Neutrophil (primary cell): ENCODE data around the gene ZFP64.

Source experiments
- H3K27ac ChIP-seq: fragments of 200-600 bp; sonication (generic); 2 replicates; pipeline ENCODE4 v1.5.1; 2016; ENCODE audit warnings: mild to moderate bottlenecking, moderate library complexity
- H3K27me3 ChIP-seq: fragments of 200-600 bp; sonication (generic); 2 replicates; pipeline ENCODE4 v1.6.0; 2016; ENCODE audit warnings: mild to moderate bottlenecking
- H3K36me3 ChIP-seq: fragments of 200-600 bp; sonication (generic); 2 replicates; pipeline ENCODE4 v1.5.1; 2017
- H3K4me1 ChIP-seq, 2 experiments: fragments of 200-600 bp in 1 of 2; sonication (generic) in 1 of 2; 1 replicate in 1 of 2; 2 replicates in 1 of 2; pipeline versions ENCODE4 v1.5.1 to v1.6.1; 2013 to 2016; ENCODE audit warnings: low read depth in 1 of 2, low read length in 1 of 2, mild to moderate bottlenecking in 1 of 2, moderate library complexity in 1 of 2; ENCODE audit not compliant: control insufficient read depth in 1 of 2, insufficient read depth in 1 of 2
- H3K4me3 ChIP-seq, 2 experiments: fragments of 200-600 bp in 1 of 2; sonication (generic) in 1 of 2; 1 replicate in 1 of 2; 2 replicates in 1 of 2; pipeline ENCODE4 v1.5.1; 2013 to 2016; ENCODE audit warnings: low read depth in 1 of 2, low read length in 1 of 2, mild to moderate bottlenecking in 1 of 2, moderate library complexity in 1 of 2
- H3K9me3 ChIP-seq: fragments of 200-600 bp; sonication (generic); 2 replicates; pipeline ENCODE4 v1.5.1; 2016
- TF ChIP-seq, protein P1 (sequence below): fragments of 200-600 bp; sonication (generic); IDR thresholded peaks from 2 replicates; pipeline ENCODE4 v1.5.1; 2016; ENCODE audit warnings: antibody characterized with exemption

The ZFP64 gene

DNA sequence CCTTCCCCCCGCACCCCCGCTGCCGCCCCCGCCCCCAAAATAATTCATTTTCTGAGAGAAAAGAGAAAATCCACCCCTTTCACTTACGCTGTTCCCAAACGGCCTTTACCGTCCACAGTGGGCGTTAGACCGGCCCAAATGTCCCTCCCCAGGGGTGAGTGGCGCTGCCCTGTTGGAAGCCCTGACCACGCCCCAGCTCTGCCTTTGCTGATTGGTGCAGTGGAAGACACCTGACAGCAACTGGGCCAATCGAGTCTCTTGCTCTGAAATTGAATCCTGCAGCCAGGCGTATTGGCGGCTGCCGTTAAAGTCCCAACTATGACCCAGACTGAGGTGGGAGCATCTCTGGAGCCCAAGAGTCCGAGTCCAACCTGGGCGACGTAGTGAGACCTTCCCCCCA lies 15.7 kb downstream of the ZFP64 start:
- Histone ChIP-seq H3K36me3 (no peaks in the 10 kb centered on the region), H3K4me3 (no peak overlapping the region), H3K4me1 (no peaks in the 10 kb centered on the region), H3K27me3 (no peaks in the 10 kb centered on the region), H3K9me3 (no peaks in the 10 kb centered on the region), H3K27ac (no peak overlapping the region)
- TF ChIP-seq, protein P1, sequence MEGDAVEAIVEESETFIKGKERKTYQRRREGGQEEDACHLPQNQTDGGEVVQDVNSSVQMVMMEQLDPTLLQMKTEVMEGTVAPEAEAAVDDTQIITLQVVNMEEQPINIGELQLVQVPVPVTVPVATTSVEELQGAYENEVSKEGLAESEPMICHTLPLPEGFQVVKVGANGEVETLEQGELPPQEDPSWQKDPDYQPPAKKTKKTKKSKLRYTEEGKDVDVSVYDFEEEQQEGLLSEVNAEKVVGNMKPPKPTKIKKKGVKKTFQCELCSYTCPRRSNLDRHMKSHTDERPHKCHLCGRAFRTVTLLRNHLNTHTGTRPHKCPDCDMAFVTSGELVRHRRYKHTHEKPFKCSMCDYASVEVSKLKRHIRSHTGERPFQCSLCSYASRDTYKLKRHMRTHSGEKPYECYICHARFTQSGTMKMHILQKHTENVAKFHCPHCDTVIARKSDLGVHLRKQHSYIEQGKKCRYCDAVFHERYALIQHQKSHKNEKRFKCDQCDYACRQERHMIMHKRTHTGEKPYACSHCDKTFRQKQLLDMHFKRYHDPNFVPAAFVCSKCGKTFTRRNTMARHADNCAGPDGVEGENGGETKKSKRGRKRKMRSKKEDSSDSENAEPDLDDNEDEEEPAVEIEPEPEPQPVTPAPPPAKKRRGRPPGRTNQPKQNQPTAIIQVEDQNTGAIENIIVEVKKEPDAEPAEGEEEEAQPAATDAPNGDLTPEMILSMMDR, result no peak

GRCh38 chr20:52172392-52173047 lies 19.1 kb downstream of the ZFP64 start:
- Histone ChIP-seq H3K27ac (no peak overlapping the region), H3K36me3 (no peaks in the 10 kb centered on the region), H3K4me1 (no peaks in the 10 kb centered on the region), H3K9me3 (no peaks in the 10 kb centered on the region), H3K27me3 (no peaks in the 10 kb centered on the region), H3K4me3 (no peak overlapping the region)
- TF ChIP-seq, protein P1, result no peak

DNA sequence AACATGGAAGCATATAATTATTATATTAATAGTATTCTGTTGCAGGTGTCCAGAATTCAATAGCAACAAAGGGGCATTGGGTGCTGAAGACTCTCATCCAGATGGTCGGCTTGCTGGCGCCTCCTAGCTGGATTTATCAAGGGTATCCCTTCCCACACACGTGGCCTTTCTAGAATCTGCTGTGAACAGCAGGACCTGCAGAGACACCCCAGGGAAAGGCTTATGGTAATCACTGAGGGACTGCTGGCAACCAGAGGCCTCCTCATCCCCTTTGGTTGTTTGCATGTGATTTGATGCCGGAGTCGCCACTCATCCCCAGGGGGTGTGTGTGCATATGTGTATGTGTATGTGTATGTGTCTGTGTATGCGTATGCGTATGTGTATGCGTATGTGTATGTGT lies 20.6 kb downstream of the ZFP64 start:
- Histone ChIP-seq H3K9me3 (no peaks in the 10 kb centered on the region), H3K36me3 (no peaks in the 10 kb centered on the region), H3K4me1 (no peaks in the 10 kb centered on the region), H3K4me3 (no peak overlapping the region), H3K27ac (no peak overlapping the region), H3K27me3 (no peaks in the 10 kb centered on the region)
- TF ChIP-seq, protein P1, result no peak

- H3K27me3 ChIP-seq, result no peaks in the 10 kb centered on the region
- no peak overlapping the region for H3K4me3 ChIP-seq
- H3K27ac ChIP-seq, result no peak overlapping the region
- H3K4me1 ChIP-seq, result no peaks in the 10 kb centered on the region
- TF ChIP-seq, protein P1, result no peak
- H3K36me3 ChIP-seq, result no peaks in the 10 kb centered on the region
- no peaks in the 10 kb centered on the region for H3K9me3 ChIP-seq
Observed at GRCh38 chr20:52168116-52168515, 23.5 kb downstream of the ZFP64 start.

DNA sequence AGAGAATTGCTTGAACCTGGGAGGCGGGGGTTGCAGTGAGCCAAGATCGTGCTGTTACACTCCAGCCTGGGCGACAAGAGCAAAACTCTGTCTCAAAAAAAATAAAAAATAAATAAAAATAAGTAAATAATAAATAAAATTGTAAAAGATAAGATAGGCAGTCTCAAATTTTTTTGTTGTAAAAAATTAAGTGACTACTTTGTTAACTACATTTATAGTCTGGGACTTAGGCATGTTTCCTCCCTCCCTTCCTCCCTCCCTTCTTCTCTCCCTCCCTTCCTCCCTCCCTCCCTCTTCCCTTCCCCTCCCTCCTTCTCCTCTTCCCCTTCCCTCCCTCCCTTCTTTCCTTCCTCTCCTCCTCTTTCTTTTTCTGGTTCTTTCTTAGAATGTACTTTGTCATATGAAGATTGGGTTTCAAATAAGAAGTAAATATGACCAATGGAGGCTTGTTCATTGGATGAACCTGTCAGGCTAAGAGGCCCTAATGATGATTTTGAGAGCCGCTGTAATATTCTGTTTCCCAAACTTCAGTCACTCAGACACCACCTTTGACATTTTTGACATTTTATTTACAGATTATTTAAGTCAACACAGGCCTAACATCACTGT lies 24.2 kb downstream of the ZFP64 start:
- no peak overlapping the region for H3K4me3 ChIP-seq
- TF ChIP-seq, protein P1, result no peak
- H3K27me3 ChIP-seq, result no peaks in the 10 kb centered on the region
- H3K27ac ChIP-seq, result no peak overlapping the region
- H3K9me3 ChIP-seq, result no peaks in the 10 kb centered on the region
- H3K36me3 ChIP-seq, result no peaks in the 10 kb centered on the region
- H3K4me1 ChIP-seq, result no peaks in the 10 kb centered on the region
